CD4-positive, alpha-beta T cell (primary cell): ENCODE measurements around the gene SREK1IP1. TPM values are rescaled to one million over a fixed set of nuclear protein-coding genes. Genes with fewer than 3 reads are reported as not detected.

ENCODE experiments used
- ATAC-seq: fragments of 200-7000 bp; cut with Tn5 transposase; one replicate; pipeline ENCODE4 v1.10.0; 2022; ENCODE audit warnings: mild to moderate bottlenecking; ENCODE audit not compliant: poor library complexity
- CTCF ChIA-PET: fragments of 350-600 bp; sonication (Branson Sonifier 250); formaldehyde crosslinking; loops from one replicate; lab custom pipeline; 2021; ENCODE audit warnings: antibody characterized with exemption, inconsistent platforms; lab: Charles Lee
- POLR2A ChIA-PET: fragments of 350-600 bp; sonication (Branson Sonifier 250); formaldehyde crosslinking; loops from one replicate; lab custom pipeline; 2021; ENCODE audit warnings: antibody characterized with exemption, inconsistent platforms; lab: Charles Lee
- DNase-seq, 14 experiments: peaks; one replicate each; pipeline ENCODE4 v3.0.0-alpha.2; 2013 to 2020; ENCODE audit warnings: mixed read lengths in 2 of 14
- H3K27ac ChIP-seq, 2 donors: one replicate each; pipeline versions ENCODE4 v1.5.1 to v1.7.0; 2013; ENCODE audit warnings: low read length in 2 of 2, low read depth in 1 of 2, mild to moderate bottlenecking in 1 of 2
- H3K27me3 ChIP-seq, 2 experiments: 1 replicate in 1 of 2; 2 replicates in 1 of 2; pipeline versions ENCODE4 v1.6.1 to v1.7.0; 2013; ENCODE audit warnings: low read length in 2 of 2, control low read depth in 1 of 2, mild to moderate bottlenecking in 1 of 2, moderate library complexity in 1 of 2; ENCODE audit not compliant: insufficient read depth in 2 of 2, control insufficient read depth in 1 of 2
- H3K36me3 ChIP-seq: one replicate; pipeline ENCODE4 v1.6.1; 2013; ENCODE audit warnings: low read length, control low read depth; ENCODE audit not compliant: insufficient read depth
- H3K4me1 ChIP-seq: one replicate; pipeline ENCODE4 v1.6.1; 2013; ENCODE audit warnings: low read length, control low read depth; ENCODE audit not compliant: insufficient read depth
- H3K4me3 ChIP-seq: one replicate; pipeline ENCODE4 v1.5.1; 2013; ENCODE audit warnings: mild to moderate bottlenecking, low read length, moderate library complexity
- H3K9me3 ChIP-seq, 2 experiments: 1 replicate in 1 of 2; 2 replicates in 1 of 2; pipeline versions ENCODE4 v1.6.1 to v1.7.0; 2013; ENCODE audit warnings: low read length in 2 of 2, mild to moderate bottlenecking in 2 of 2, control low read depth in 1 of 2, moderate library complexity in 1 of 2; ENCODE audit not compliant: control insufficient read depth in 1 of 2, insufficient read depth in 1 of 2
- H3K27ac Mint-ChIP-seq: one replicate; pipeline ENCODE4 v1.8.0; 2020; ENCODE audit warnings: mixed read lengths
- H3K27me3 Mint-ChIP-seq: one replicate; pipeline ENCODE4 v1.8.0; 2021; ENCODE audit warnings: mixed read lengths
- H3K36me3 Mint-ChIP-seq: one replicate; pipeline ENCODE4 v1.8.0; 2021; ENCODE audit warnings: low read depth, mixed read lengths
- H3K4me1 Mint-ChIP-seq: one replicate; pipeline ENCODE4 v1.8.0; 2021; ENCODE audit warnings: low read depth, mixed read lengths
- H3K4me3 Mint-ChIP-seq: one replicate; pipeline ENCODE4 v1.8.0; 2020; ENCODE audit warnings: mild to moderate bottlenecking, mixed read lengths
- H3K9me3 Mint-ChIP-seq: one replicate; pipeline ENCODE4 v1.8.0; 2020; ENCODE audit warnings: mixed read lengths
- CTCF ChIP-seq: fragments of 200-600 bp; IDR thresholded peaks from one replicate; pipeline ENCODE4 v1.8.0; 2022; ENCODE audit warnings: antibody characterized with exemption, mild to moderate bottlenecking
- intact Hi-C, 2 experiments: fragments of 100-400 bp; cut with DNase I in 1 of 2; cut with micrococcal nuclease in 1 of 2; formaldehyde crosslinking; loops; one replicate each; pipeline versions ENCODE4 v1.15.1 to v1.9.0; 2023 to 2025; cut with DNase I, micrococcal nuclease
- total RNA-seq, 174 experiments: library from RNA in 2 of 174; stranded (reverse) in 2 of 174; gene quantifications; one replicate each; pipeline ENCODE4 v1.2.3 and lab custom pipeline; 2021 to 2026

Gene SREK1IP1
- total RNA-seq, 2 experiments from 2014 or later, result 18.4 to 21.4 TPM

DNA sequence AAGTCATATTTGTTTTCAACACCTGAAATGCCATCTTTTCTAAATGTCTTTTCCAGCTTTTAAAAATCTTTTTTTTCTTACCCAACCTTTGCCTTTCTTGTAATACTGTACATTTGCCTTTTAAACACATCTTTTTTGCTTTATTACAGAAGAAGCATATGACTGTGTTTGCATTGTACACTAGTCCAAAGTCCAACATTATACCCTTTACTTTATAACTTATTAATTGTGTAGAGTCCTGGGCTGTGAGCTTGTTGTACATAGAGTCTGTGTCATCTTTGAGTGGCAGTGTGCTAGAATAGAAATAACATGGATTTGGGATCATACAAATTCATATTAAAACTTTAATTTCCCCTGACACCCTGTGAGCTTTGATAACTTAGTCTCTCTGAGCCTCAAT lies 24.0 kb upstream of the SREK1IP1 start:
- Mint-ChIP-seq H3K27ac (no peak overlapping the region), H3K4me1 (no peaks in the 10 kb centered on the region), H3K36me3 (peaks cover 63% of the 10 kb centered on the region), H3K27me3 (no peaks in the 10 kb centered on the region), H3K4me3 (no peak overlapping the region), H3K9me3 (no peaks in the 10 kb centered on the region)
- H3K4me1 ChIP-seq, result no peaks in the 10 kb centered on the region
- no peaks in the 10 kb centered on the region for H3K27me3 ChIP-seq
- intact Hi-C loops, result no loop called here
- POLR2A ChIA-PET, result no interaction called here
- no peak for DNase-seq
- no peak overlapping the region for H3K27ac ChIP-seq
- H3K36me3 ChIP-seq, result peaks cover 24% of the 10 kb centered on the region
- no peak for ATAC-seq
- no peaks in the 10 kb centered on the region for H3K9me3 ChIP-seq
- TF ChIP-seq CTCF, result no peak
- H3K4me3 ChIP-seq, result no peak overlapping the region
- CTCF ChIA-PET, result no interaction called here

DNA sequence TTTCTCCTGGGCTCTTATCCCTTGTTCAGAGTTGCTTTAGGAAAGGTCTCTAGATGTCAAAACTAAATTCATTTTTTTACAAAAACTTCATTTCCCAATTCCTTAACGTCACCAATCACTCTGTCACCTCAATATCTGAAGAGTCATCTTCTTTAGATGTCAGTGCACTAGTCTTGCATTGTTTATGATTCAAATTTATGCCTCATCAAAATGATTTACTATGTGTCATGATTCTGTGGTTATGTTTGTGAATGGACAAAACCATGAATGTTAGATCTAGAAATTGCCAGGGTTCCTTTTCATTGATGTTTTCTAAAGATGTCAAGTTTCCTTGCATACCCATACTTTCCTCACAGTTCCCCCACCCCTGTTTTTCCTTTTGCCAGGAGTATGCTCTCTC lies 21.7 kb upstream of the SREK1IP1 start:
- Histone ChIP-seq H3K4me1 (no peaks in the 10 kb centered on the region), H3K36me3 (peaks cover 30% of the 10 kb centered on the region), H3K9me3 (no peaks in the 10 kb centered on the region), H3K27me3 (no peaks in the 10 kb centered on the region), H3K4me3 (no peak overlapping the region), H3K27ac (no peak overlapping the region)
- H3K4me3 Mint-ChIP-seq, result no peak overlapping the region
- ChIA-PET POLR2A (no interaction called here), CTCF (no interaction called here)
- H3K27me3 Mint-ChIP-seq, result no peaks in the 10 kb centered on the region
- no peak overlapping the region for H3K27ac Mint-ChIP-seq
- H3K9me3 Mint-ChIP-seq, result no peaks in the 10 kb centered on the region
- H3K4me1 Mint-ChIP-seq, result no peaks in the 10 kb centered on the region
- intact Hi-C loops, result no loop called here
- no peak for ATAC-seq
- DNase-seq, result no peak
- no peak for TF ChIP-seq CTCF
- peaks cover 72% of the 10 kb centered on the region for H3K36me3 Mint-ChIP-seq

DNA sequence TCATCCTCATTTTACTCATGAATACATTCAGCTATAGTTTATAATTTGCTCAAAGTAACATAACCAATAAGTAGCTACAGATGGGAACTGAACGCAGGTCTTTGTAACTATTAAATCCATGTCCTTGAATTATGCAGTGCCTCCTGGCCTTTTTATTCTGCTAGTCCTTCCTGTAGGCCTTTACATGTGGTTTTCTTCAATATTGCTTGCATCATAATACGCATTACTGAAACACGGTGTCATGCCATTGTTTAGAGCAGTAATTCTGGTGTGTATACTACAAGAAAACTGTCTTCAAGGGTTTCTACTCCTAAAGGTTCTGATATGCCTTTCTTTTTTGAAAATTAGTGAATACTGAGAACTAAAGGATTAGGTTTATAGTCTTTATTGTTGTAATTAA lies 21.0 kb upstream of the SREK1IP1 start:
- TF ChIP-seq CTCF, result no peak
- CTCF ChIA-PET, result no interaction called here
- Histone ChIP-seq H3K27me3 (no peaks in the 10 kb centered on the region), H3K4me1 (no peaks in the 10 kb centered on the region), H3K36me3 (peaks cover 30% of the 10 kb centered on the region), H3K9me3 (no peaks in the 10 kb centered on the region), H3K27ac (no peak overlapping the region), H3K4me3 (no peak overlapping the region)
- POLR2A ChIA-PET, result no interaction called here
- H3K9me3 Mint-ChIP-seq, result no peaks in the 10 kb centered on the region
- no peaks in the 10 kb centered on the region for H3K27me3 Mint-ChIP-seq
- intact Hi-C loops, result no loop called here
- H3K36me3 Mint-ChIP-seq, result peaks cover 69% of the 10 kb centered on the region
- ATAC-seq (no peak), DNase-seq (no peak)
- H3K4me1 Mint-ChIP-seq, result peaks cover 2% of the 10 kb centered on the region
- no peak overlapping the region for H3K27ac Mint-ChIP-seq
- no peak overlapping the region for H3K4me3 Mint-ChIP-seq
